HG02885 (cell line): ENCODE results near the gene SPOCD1.
"Not testable (repeated sequence)": the region's sequence is repeated elsewhere in the genome, so short reads cannot be mapped to it uniquely, and the experiment has no call there.

Source experiments
- ATAC-seq: cut with Tn5 transposase; IDR thresholded peaks from one replicate; pipeline ENCODE4 v1.9.1; 2021; ENCODE audit warnings: mild to moderate bottlenecking; ENCODE audit not compliant: unreplicated experiment, poor library complexity

SPOCD1 gene

GRCh38 chr1:31830511-31830910 is 14.7 kb upstream of the SPOCD1 start:
- no peak for ATAC-seq

GRCh38 chr1:31830065-31830464 is 14.2 kb upstream of the SPOCD1 start:
- ATAC-seq = no peak

DNA sequence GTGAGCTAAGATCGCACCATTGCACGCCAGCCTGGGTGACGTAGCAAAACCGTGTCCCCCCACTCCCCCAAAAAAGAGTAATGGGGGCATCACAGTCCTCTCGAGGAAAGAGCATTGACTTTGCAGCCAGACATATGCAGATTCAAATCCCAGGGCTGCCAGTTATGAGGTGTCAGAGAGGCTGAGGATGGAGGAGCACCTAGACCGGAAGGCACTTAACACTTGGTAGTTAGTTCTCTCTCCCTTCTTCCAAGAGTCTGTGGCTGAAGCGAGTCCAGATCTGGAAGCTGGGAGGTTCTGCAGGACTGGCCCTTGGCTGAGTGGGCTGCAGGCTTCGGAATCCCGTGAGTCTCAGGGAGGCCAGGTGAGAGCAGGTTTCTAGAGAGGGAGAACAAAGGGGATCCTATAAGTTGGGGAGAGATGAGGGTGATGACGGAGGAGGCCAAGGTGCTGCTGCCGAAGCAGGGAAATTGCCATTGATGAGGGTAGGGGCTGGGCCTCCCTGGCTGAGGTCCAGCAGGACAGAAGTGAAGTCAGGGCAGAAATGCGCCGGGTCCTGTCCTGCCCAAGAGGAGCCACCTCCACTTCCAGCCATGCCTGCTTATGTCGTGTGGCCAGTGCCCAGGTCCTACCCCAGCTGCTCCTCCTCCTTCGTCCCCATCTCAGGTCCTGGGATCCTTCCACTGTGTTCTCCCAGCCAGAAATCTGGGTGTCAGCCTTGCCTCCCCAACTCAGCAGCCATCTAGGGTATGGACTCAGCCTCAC is 13.3 kb upstream of the SPOCD1 start:
- ATAC-seq = no peak

GRCh38 chr1:31828341-31828740 is 12.5 kb upstream of the SPOCD1 start:
- ATAC-seq = no peak

GRCh38 chr1:31823780-31824179 is 8.0 kb upstream of the SPOCD1 start:
- ATAC-seq = no peak

DNA sequence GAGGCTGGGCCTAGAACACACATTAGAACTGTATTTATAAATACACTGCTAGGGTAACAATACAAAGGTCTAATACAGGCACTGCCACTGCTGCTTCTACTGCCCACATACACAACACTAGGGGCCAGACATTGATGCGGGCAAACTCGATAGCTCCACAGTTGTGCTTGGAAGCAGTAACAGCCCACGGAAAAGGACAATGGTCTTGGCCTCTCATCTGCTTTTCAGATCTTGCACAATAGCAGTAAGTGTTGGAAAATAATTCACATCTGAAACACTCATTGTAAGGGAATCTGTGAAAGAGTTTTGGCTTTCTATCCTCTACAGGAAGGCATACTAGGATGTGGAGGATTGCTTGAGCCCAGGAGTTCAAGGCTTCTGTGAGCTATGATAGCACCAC is 6.9 kb upstream of the SPOCD1 start:
- no peak for ATAC-seq

- ATAC-seq = not testable (repeated sequence)
These were observed 4.4 kb upstream of the SPOCD1 start for GRCh38 chr1:31820196-31820595.

DNA sequence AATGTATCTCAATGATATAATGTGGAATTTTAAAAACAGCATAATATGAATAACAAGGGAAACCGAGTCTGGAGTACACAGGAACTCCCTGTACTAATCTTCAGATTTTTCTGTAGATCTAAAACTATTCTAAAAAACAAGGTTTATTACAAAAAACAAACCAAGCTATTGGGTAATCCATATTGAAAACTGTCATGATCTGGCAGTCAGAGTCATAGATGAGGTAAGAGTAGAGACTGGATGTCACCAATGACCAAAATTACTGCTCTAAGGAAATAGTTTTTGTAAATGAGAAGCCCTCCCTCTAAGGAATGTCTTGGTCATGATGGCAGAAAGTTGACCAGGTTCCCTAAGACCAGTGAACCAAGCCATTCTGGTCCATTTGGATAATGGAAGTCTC is 2.4 kb upstream of the SPOCD1 start:
- no peak for ATAC-seq

DNA sequence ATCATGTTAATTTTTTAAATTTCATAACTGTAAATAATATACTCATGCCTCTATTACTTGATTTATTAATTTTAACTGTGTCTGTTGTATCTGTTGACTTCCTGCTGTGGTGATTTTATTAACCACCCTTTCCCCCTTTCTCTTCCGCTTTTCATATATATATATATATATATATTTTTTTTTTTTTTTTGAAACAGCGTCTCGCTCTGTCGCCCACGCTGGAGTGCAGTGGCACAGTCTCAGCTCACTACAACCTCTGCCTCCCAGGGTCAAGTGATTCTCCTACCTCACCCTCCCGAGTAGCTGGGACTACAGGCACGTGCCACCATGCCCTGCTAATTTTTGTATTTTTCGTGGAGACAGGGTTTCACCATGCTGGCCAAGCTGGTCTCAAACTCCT is 1.1 kb upstream of the SPOCD1 start:
- not testable (repeated sequence) for ATAC-seq

GRCh38 chr1:31816501-31816900 is 679 bp upstream of the SPOCD1 start:
- not testable (repeated sequence) for ATAC-seq

DNA sequence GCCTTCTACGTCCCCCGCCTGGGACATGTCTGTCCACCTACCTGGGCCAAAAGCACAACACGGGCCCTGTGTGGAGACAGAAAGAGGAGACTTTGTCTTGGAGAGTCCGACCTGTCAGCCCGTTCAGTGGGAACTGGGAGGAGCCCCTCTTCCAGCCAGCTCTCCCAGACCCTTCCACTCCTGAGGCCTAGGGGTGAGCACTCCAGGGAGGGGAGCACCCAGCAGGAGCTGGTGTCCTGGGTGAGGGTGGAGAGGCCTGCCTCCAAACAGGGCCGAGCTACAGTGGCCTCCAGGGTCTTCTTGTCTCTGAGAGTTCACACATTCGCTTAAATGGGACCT is 546 bp downstream of the SPOCD1 start:
- no peak for ATAC-seq

DNA sequence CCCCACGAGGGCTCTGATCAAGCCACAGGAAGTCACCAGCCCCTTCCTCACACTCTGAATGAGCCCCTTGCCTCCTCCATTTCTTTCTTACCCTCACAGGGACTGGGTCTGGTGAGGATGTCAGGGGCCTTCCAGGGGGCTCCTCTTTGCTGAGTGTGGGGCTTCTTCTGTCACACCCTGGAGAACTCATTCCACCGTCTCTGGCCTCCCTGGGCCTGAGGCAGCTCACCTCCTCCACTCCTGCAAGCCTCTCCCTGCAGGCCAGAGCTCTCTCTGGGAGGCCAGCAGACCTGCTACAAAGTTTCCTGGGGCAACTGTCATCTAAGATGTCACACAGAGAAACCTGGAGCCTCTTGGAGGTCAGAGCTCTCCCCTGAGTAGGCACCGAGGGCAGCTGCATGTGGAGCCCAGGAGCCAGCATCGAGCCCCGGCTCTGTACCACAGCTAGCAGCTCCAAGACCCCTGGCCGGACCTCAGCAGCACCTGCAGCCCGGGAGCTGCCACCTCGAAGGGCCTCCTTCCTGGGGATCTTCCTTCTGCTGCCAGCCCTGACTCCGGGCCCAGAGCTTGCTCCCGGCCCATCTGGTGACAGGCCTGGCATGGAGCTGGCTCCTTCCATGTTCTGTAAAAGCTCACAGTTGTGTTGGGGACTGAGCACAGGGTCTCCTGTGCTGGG is 1.1 kb downstream of the SPOCD1 start:
- no peak for ATAC-seq

GRCh38 chr1:31814041-31814511 is 1.7 kb downstream of the SPOCD1 start:
- no peak for ATAC-seq

GRCh38 chr1:31812158-31812829 is 3.5 kb downstream of the SPOCD1 start:
- no peak for ATAC-seq

- no peak for ATAC-seq
These were observed 4.2 kb downstream of the SPOCD1 start for GRCh38 chr1:31811605-31812004.

- no peak for ATAC-seq
These were observed 6.1 kb downstream of the SPOCD1 start for GRCh38 chr1:31809698-31810097.

GRCh38 chr1:31807273-31808048 is 8.4 kb downstream of the SPOCD1 start:
- no peak for ATAC-seq

DNA sequence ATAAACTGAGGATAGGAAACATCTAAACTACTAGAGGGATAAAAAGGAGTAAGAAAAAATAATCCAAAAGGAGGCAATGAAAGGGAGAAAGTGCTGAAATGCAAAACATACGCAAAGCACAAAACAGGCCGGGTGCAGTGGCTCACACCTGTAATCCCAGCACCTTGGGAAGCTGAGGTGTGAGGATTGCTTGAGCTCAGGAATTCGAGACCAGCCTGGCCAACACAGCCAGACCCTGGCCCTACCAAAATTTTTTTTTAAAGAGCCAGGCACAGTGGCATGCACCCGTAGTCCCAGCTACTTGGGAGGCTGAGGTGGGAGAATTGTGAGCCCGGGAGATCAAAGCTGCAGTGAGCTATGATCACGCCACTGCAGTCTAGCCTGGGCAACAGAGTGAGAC is 10.5 kb downstream of the SPOCD1 start:
- ATAC-seq = no peak

DNA sequence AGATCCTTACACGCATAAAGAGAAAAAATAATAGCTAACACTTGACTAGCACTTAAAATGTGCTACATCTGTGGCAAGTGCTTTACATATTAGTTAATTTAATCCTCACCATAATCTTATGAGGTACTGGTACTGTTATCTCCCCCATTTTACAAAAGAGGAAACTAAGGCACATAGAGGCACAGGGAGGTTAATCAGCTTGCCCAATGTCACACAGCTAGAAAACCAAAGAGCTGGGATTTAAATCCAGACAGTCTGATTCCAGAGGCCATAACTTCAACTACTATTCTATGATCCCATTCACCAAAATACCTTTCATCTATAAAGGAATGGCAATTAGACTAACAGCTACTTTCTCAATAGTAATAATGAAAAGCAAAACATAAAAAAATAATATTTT is 11.7 kb downstream of the SPOCD1 start:
- no peak for ATAC-seq

DNA sequence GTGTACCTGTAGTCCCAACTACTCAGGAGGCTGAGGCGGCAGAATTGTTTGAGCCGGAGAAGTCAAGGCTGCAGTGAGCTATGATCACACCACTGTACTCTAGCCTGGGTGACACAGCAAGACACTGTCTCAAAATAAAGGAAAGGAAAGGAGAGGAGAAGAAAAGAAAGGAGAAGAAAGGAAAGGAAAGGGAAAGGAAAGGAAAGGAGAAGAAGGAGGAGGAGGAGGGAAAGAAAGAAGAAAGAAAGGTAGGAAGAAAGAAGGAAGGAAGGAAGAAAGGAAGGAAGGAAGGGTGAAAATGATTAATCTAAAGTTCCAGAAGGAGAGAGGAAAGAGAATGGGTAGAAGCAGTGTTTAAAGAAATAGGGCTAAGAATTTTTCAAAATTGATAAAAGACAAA is 12.2 kb downstream of the SPOCD1 start:
- no peak for ATAC-seq
